H1 (cell line): ENCODE measurements around the gene CCDC92B. TPM values are rescaled to one million over a fixed set of nuclear protein-coding genes. Genes with fewer than 3 reads are reported as not detected.

Experiments
- CTCF ChIA-PET: fragments of 300-600 bp; sonication (Branson Sonifier 250); formaldehyde crosslinking; loops from one replicate; lab custom pipeline; 2021; ENCODE audit not compliant: partially characterized antibody; lab: Charles Lee
- POLR2A ChIA-PET: fragments of 300-600 bp; sonication (Branson Sonifier 250); formaldehyde crosslinking; loops from one replicate; lab custom pipeline; 2021; ENCODE audit warnings: inconsistent platforms; ENCODE audit not compliant: partially characterized antibody; lab: Charles Lee
- DNase-seq, 2 experiments: peaks; one replicate each; pipeline versions ENCODE4 v3.0.0 to v3.0.0-alpha.2; 2010 to 2022; ENCODE audit warnings: low spot score in 2 of 2, low read depth in 1 of 2, mixed read lengths in 1 of 2
- FAIRE-seq: peaks from 2 replicates; lab custom pipeline; 2011; peaks lifted over from hg19 to GRCh38; lab: Jason Lieb, UNC
- H2AFZ ChIP-seq: 2 replicates; pipeline ENCODE4 v1.8.1; 2012; ENCODE audit warnings: low read length, inconsistent platforms
- H2AK5ac ChIP-seq: 2 replicates; pipeline ENCODE4 v1.6.1; 2013; ENCODE audit warnings: low read depth, low read length
- H2BK120ac ChIP-seq: replicated peaks from 2 replicates; pipeline ENCODE3; 2013; ENCODE audit warnings: low read depth, low read length, inconsistent platforms
- H2BK12ac ChIP-seq: 2 replicates; pipeline ENCODE4 v1.6.1; 2013; ENCODE audit warnings: low read depth, low read length
- H2BK15ac ChIP-seq: 2 replicates; pipeline ENCODE4 v1.6.1; 2013; ENCODE audit warnings: low read length
- H2BK20ac ChIP-seq: 2 replicates; pipeline ENCODE4 v1.6.1; 2013; ENCODE audit warnings: low read length
- H2BK5ac ChIP-seq: 2 replicates; pipeline ENCODE4 v1.6.1; 2013; ENCODE audit warnings: low read depth, low read length
- H3K14ac ChIP-seq: 2 replicates; pipeline ENCODE4 v1.6.1; 2013; ENCODE audit warnings: inconsistent platforms; ENCODE audit not compliant: insufficient read length
- H3K18ac ChIP-seq: 2 replicates; pipeline ENCODE4 v1.6.1; 2013; ENCODE audit warnings: low read length; ENCODE audit errors: extremely low read depth
- H3K23ac ChIP-seq: 2 replicates; pipeline ENCODE4 v1.6.1; 2013; ENCODE audit warnings: inconsistent platforms; ENCODE audit not compliant: insufficient read length
- H3K23me2 ChIP-seq: 2 replicates; pipeline ENCODE4 v1.6.1; 2013; ENCODE audit warnings: low read depth, low read length
- H3K27ac ChIP-seq: 2 replicates; pipeline ENCODE4 v1.6.1; 2011; ENCODE audit warnings: low read depth, low read length, inconsistent platforms
- H3K27me3 ChIP-seq, 4 experiments: replicated peaks in 1 of 4; 1 replicate in 1 of 4; 2 replicates in 3 of 4; pipeline versions ENCODE4 v1.6.1 to v1.8.1; 2011 to 2013; ENCODE audit warnings: low read length in 3 of 4, mild to moderate bottlenecking in 3 of 4, inconsistent platforms in 2 of 4, mixed read lengths in 2 of 4, moderate library complexity in 1 of 4; ENCODE audit not compliant: control insufficient read depth in 3 of 4, insufficient read depth in 3 of 4; ENCODE audit errors: extremely low read depth in 1 of 4
- H3K36me3 ChIP-seq, 4 experiments: 2 replicates each; pipeline versions ENCODE4 v1.6.1 to v1.8.1; 2011 to 2013; ENCODE audit warnings: mild to moderate bottlenecking in 4 of 4, low read length in 3 of 4, moderate library complexity in 2 of 4, control low read depth in 1 of 4, inconsistent platforms in 1 of 4; ENCODE audit not compliant: insufficient read depth in 4 of 4, control insufficient read depth in 2 of 4
- H3K4ac ChIP-seq: replicated peaks from 2 replicates; pipeline ENCODE3; 2013; ENCODE audit warnings: low read length, low read depth, mixed read lengths, inconsistent platforms; ENCODE audit not compliant: insufficient read length
- H3K4me1 ChIP-seq, 4 experiments: replicated peaks in 1 of 4; 1 replicate in 1 of 4; 2 replicates in 3 of 4; pipeline versions ENCODE4 v1.6.1 to v1.8.1; 2011 to 2013; ENCODE audit warnings: low read length in 3 of 4, inconsistent platforms in 2 of 4, mixed read lengths in 1 of 4; ENCODE audit not compliant: insufficient read depth in 4 of 4, control insufficient read depth in 3 of 4
- H3K4me2 ChIP-seq, 2 experiments: 2 replicates each; pipeline versions ENCODE4 v1.6.1 to v1.8.1; 2011 to 2013; ENCODE audit warnings: low read depth in 2 of 2, low read length in 2 of 2, control low read depth in 1 of 2, inconsistent platforms in 1 of 2, mild to moderate bottlenecking in 1 of 2; ENCODE audit not compliant: insufficient read depth in 1 of 2
- H3K4me3 ChIP-seq, 4 experiments: fragments of 200-600, 300-600 bp in 1 of 4; sonication (generic), shearing (Covaris generic), sonication (Bioruptor Twin) in 1 of 4; 2 replicates each; pipeline versions ENCODE4 v1.5.1 to v1.8.1; 2011 to 2016; ENCODE audit warnings: low read length in 4 of 4, low read depth in 3 of 4, control low read depth in 2 of 4, inconsistent platforms in 2 of 4, mild to moderate bottlenecking in 2 of 4, mixed read lengths in 1 of 4, moderate library complexity in 1 of 4; ENCODE audit not compliant: insufficient read depth in 2 of 4; ENCODE audit errors: extremely low read depth in 1 of 4
- H3K56ac ChIP-seq: replicated peaks from 2 replicates; pipeline ENCODE3; 2013; ENCODE audit warnings: low read depth, mild to moderate bottlenecking, mixed read lengths, low read length, inconsistent platforms; ENCODE audit not compliant: insufficient read length
- H3K79me1 ChIP-seq: 2 replicates; pipeline ENCODE4 v1.6.1; 2013; ENCODE audit warnings: low read depth, low read length, control low read depth
- H3K79me2 ChIP-seq, 2 experiments: 2 replicates each; pipeline versions ENCODE4 v1.6.1 to v1.8.1; 2012 to 2013; ENCODE audit warnings: low read length in 2 of 2, mild to moderate bottlenecking in 2 of 2, inconsistent platforms in 1 of 2; ENCODE audit not compliant: insufficient read depth in 2 of 2, control insufficient read depth in 1 of 2
- H3K9ac ChIP-seq, 4 experiments: replicated peaks in 1 of 4; 1 replicate in 1 of 4; 2 replicates in 3 of 4; pipeline versions ENCODE4 v1.6.1 to v1.8.1; 2011 to 2013; ENCODE audit warnings: low read depth in 3 of 4, low read length in 3 of 4, control low read depth in 2 of 4, mild to moderate bottlenecking in 2 of 4, moderate library complexity in 2 of 4, inconsistent platforms in 1 of 4; ENCODE audit errors: extremely low read depth in 1 of 4
- H3K9me3 ChIP-seq, 2 experiments: 2 replicates each; pipeline versions ENCODE4 v1.6.1 to v1.8.1; 2012 to 2013; ENCODE audit warnings: mild to moderate bottlenecking in 2 of 2, moderate library complexity in 2 of 2, control low read depth in 1 of 2, inconsistent platforms in 1 of 2, low read depth in 1 of 2, low read length in 1 of 2, mixed read lengths in 1 of 2; ENCODE audit not compliant: insufficient read depth in 2 of 2
- H4K20me1 ChIP-seq, 2 experiments: replicated peaks in 1 of 2; 2 replicates each; pipeline versions ENCODE3 to v1.8.1; 2011 to 2013; ENCODE audit warnings: inconsistent platforms in 2 of 2, low read length in 2 of 2, mild to moderate bottlenecking in 1 of 2; ENCODE audit not compliant: insufficient read depth in 2 of 2, control insufficient read depth in 1 of 2
- H4K5ac ChIP-seq: 2 replicates; pipeline ENCODE4 v1.6.1; 2013; ENCODE audit warnings: low read length, low read depth, mixed read lengths, inconsistent platforms; ENCODE audit not compliant: insufficient read length
- H4K8ac ChIP-seq: 2 replicates; pipeline ENCODE4 v1.8.0; 2013; ENCODE audit warnings: mild to moderate bottlenecking, moderate library complexity, low read length, inconsistent platforms; ENCODE audit not compliant: insufficient read depth; ENCODE audit errors: extremely low read depth
- H4K91ac ChIP-seq: replicated peaks from 2 replicates; pipeline ENCODE3; 2013; ENCODE audit warnings: low read length, mixed read lengths, inconsistent platforms; ENCODE audit not compliant: insufficient read length
- CBX5 ChIP-seq: fragments of 300-800, 300-1000 bp; sonication (generic); IDR thresholded peaks from 2 replicates; pipeline ENCODE4 v1.7.1; 2016; ENCODE audit warnings: antibody characterized with exemption, low read length, low read depth
- CTBP2 ChIP-seq: IDR thresholded peaks from 2 replicates; pipeline ENCODE4 v1.7.0; 2011; ENCODE audit warnings: borderline replicate concordance, mild to moderate bottlenecking, moderate library complexity, mixed read lengths, low read length; ENCODE audit not compliant: insufficient read depth, insufficient read length
- NRF1 ChIP-seq: IDR thresholded peaks from 2 replicates; pipeline ENCODE4 v1.6.1; 2011; ENCODE audit warnings: mild to moderate bottlenecking, low read depth, low read length, improper control_type of control experiment
- TBP ChIP-seq: IDR thresholded peaks from 2 replicates; pipeline ENCODE4 v1.6.1; 2011; ENCODE audit warnings: low read depth, low read length, improper control_type of control experiment
- WGBS, 2 experiments: shearing (Covaris generic) in 1 of 2; methylation state at CpG; one replicate each; pipeline versions ENCODE4 v1.1.6 to v1.1.7; 2013 to 2015; ENCODE audit warnings: low lambda C conversion rate in 2 of 2, mixed read lengths in 2 of 2, inconsistent platforms in 1 of 2, low coverage in 1 of 2, missing lambda C conversion rate in 1 of 2; ENCODE audit not compliant: insufficient replicate concordance in 2 of 2, insufficient coverage in 1 of 2, insufficient read length in 1 of 2; ENCODE audit errors: extremely low coverage in 1 of 2, missing lambda C conversion rate in 1 of 2; 5-methylcytosine and 5-hydroxymethylcytosine counted together
- polyA plus RNA-seq, 7 experiments: library from polyadenylated mRNA; depleted of rRNA in 3 of 7; stranded (reverse) in 5 of 7; unstranded in 2 of 7; fragments of >200 nt in 5 of 7; fragments of 200-250 nt in 2 of 7; gene quantifications; 1 replicate in 5 of 7; 2 replicates in 1 of 7; 4 replicates in 1 of 7; pipeline versions ENCODE4 v1.2.1 to v1.2.3, GENCODE V29; 2011 to 2013; ENCODE audit warnings: missing spikeins in 2 of 7, mixed read lengths in 2 of 7
- total RNA-seq: library from RNA; stranded (reverse); fragmentation: NEBNext Ultra II Directional; extraction: Animal tissue kit (Norgen Biotek cat#: 25700); gene quantifications from 2 replicates; pipeline ENCODE4 v1.2.1, GENCODE V29; 2021
- TF ChIP-seq, protein P1 (sequence below), 3 experiments: IDR thresholded peaks; 1 replicate in 2 of 3; 2 replicates in 1 of 3; pipeline versions ENCODE4 v1.5.1 to v1.6.1; 2011; ENCODE audit warnings: low read length in 3 of 3, mild to moderate bottlenecking in 3 of 3, inconsistent platforms in 2 of 3, low read depth in 1 of 3, moderate library complexity in 1 of 3; ENCODE audit not compliant: insufficient read depth in 1 of 3; ENCODE audit errors: control extremely low read depth in 1 of 3

CCDC92B gene
- total and polyA plus RNA-seq, 2 of the 8 experiments (the other 6 are each of a cell fraction or from before 2014, with no cell fraction given) = 5.5 to 12.1 TPM

- Histone ChIP-seq H3K9ac (peak overlapping the region in 1 of 4 experiments; percentile 52; a peak in 2 of 7 replicates), H4K20me1 (peaks cover 0 to 3% of the 10 kb centered on the region in 2 experiments), H3K79me1 (no peaks in the 10 kb centered on the region), H3K4ac (peak overlapping the region; percentile 32), H2BK15ac (0 out of 2 replicates have a peak overlapping the region, but pooled peaks have one; percentile 81), H3K4me1 (peaks cover 0 to 11% (median 4%) of the 10 kb centered on the region in 4 experiments; a peak in 3 of 7 replicates), H3K23ac (no peak overlapping the region), H3K9me3 (no peaks in the 10 kb centered on the region), H4K91ac (no peak overlapping the region), H3K56ac (no peak overlapping the region), H3K4me2 (no peak overlapping the region; a peak in 1 of 4 replicates), H3K27me3 (peaks cover 0 to 4% (median 1%) of the 10 kb centered on the region in 4 experiments; a peak in 3 of 7 replicates), H4K8ac (no peak overlapping the region), H2BK120ac (peak overlapping the region; percentile 47), H2BK12ac (peak overlapping the region; percentile 92; the same call in 1 of the 2 replicates), H3K14ac (no peak overlapping the region), H2AFZ (no peak overlapping the region), H3K23me2 (peaks cover 4% of the 10 kb centered on the region; the same call in 1 of the 2 replicates), H3K36me3 (no peaks in the 10 kb centered on the region), H4K5ac (no peak overlapping the region), H3K79me2 (0 out of 4 replicates have a peak, but pooled peaks cover 0 to 3% of the 10 kb centered on the region in 2 experiments), H2BK5ac (peak overlapping the region; percentile 44; the same call in 1 of the 2 replicates), H2BK20ac (no peak overlapping the region), H3K27ac (no peak overlapping the region), H2AK5ac (peak overlapping the region; percentile 86; the same call in 1 of the 2 replicates), H3K18ac (no peak overlapping the region; the same call in 1 of the 2 replicates), H3K4me3 (no peak overlapping the region)
- CTCF ChIA-PET = interaction anchor here (0.6 to 1.6 kb wide), 6 partner anchors 17 to 904 kb away, joined by 3 to 6 read pairs (median 4); no protein-coding TSS in a partner anchor
- no peak for DNase-seq
- POLR2A ChIA-PET = interaction anchor here (1.1 kb wide), 1 partner anchor 56 kb away, joined by 3 read pairs; no protein-coding TSS in a partner anchor
- peak; percentile 13 for FAIRE-seq
- WGBS, 2 experiments = 68% methylated on average over 2 of the region's 2 CpGs; no CpG with 5 or more reads in 1 of the 2 experiments
- TF ChIP-seq CTBP2 = no peak
- no peak for TF ChIP-seq CBX5
- TF ChIP-seq, protein P1, sequence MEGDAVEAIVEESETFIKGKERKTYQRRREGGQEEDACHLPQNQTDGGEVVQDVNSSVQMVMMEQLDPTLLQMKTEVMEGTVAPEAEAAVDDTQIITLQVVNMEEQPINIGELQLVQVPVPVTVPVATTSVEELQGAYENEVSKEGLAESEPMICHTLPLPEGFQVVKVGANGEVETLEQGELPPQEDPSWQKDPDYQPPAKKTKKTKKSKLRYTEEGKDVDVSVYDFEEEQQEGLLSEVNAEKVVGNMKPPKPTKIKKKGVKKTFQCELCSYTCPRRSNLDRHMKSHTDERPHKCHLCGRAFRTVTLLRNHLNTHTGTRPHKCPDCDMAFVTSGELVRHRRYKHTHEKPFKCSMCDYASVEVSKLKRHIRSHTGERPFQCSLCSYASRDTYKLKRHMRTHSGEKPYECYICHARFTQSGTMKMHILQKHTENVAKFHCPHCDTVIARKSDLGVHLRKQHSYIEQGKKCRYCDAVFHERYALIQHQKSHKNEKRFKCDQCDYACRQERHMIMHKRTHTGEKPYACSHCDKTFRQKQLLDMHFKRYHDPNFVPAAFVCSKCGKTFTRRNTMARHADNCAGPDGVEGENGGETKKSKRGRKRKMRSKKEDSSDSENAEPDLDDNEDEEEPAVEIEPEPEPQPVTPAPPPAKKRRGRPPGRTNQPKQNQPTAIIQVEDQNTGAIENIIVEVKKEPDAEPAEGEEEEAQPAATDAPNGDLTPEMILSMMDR (IDR thresholded peaks at IDR 0.05; ENCODE audit: control extremely low read depth in 1 of 3, insufficient read depth in 1 of 3, low read depth in 1 of 3, low read length in 3 of 3) = no peak
- no peak for TF ChIP-seq NRF1
- TF ChIP-seq TBP = no peak
Measured at GRCh38 chr17:2750721-2751120, 1.3 kb upstream of the CCDC92B start.
